ENCODE measurements around the gene KCNG2. TPM values are rescaled to one million over a fixed set of nuclear protein-coding genes. Genes with fewer than 3 reads are reported as not detected.

The KCNG2 gene
- 1.9 TPM for total RNA-seq

GRCh38 chr18:79797518-79798345 lies at the start of gene KCNG2:
KCNG2 (plus strand) TSS chr18:79797938; CDS start chr18:79863668, 65,730 bp downstream.

Other genes starting within 250 kb of the KCNG2 start
- gene CTDP1, start 118.1 kb upstream of the KCNG2 start, total RNA-seq, result 20.4 TPM
- 35.8 TPM for gene SLC66A2, start 153.7 kb downstream of the KCNG2 start, total RNA-seq
- 6.3 TPM for gene HSBP1L1, start 166.7 kb downstream of the KCNG2 start, total RNA-seq
- 26.2 TPM for gene TXNL4A, start 190.6 kb downstream of the KCNG2 start, total RNA-seq
- gene RBFA, start 236.5 kb downstream of the KCNG2 start, total RNA-seq, result 40.2 TPM